AG09309 (cell line): ENCODE data around the gene FEM1B.

Experiments
- DNase-seq: peaks from one replicate; pipeline ENCODE4 v3.0.0-alpha.2; 2010; ENCODE audit warnings: low read depth
- H3K4me3 ChIP-seq: 2 replicates; pipeline ENCODE4 v1.5.1; 2011; ENCODE audit warnings: mild to moderate bottlenecking, low read depth, low read length, moderate library complexity; ENCODE audit not compliant: control insufficient read depth
- TF ChIP-seq, protein P1 (sequence below): IDR thresholded peaks from 2 replicates; pipeline ENCODE4 v1.5.1; 2011; ENCODE audit warnings: mild to moderate bottlenecking, low read depth, low read length, inconsistent platforms; ENCODE audit not compliant: insufficient read depth, control insufficient read depth; ENCODE audit errors: missing control alignments

The FEM1B gene

DNA sequence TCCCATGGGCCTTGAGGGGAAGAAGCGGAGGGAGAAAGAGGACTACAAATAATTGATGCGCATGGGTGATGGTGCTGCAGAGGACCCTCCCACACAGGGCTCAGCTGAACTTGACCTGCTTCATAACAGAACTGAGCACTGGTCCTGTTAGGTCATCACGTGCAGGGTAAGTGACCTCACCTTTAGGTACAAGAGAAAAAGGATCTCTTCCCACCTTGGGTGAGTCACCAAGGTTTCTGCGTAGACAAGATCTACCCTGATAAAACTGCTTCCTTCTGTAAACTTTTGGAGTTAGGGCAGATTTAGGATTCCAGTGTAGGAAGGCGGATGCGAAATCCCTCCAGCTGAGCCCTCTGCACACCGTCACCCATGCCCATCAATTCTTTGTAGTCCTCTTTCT, 67.1 kb downstream of the FEM1B start:
- TF ChIP-seq, protein P1, sequence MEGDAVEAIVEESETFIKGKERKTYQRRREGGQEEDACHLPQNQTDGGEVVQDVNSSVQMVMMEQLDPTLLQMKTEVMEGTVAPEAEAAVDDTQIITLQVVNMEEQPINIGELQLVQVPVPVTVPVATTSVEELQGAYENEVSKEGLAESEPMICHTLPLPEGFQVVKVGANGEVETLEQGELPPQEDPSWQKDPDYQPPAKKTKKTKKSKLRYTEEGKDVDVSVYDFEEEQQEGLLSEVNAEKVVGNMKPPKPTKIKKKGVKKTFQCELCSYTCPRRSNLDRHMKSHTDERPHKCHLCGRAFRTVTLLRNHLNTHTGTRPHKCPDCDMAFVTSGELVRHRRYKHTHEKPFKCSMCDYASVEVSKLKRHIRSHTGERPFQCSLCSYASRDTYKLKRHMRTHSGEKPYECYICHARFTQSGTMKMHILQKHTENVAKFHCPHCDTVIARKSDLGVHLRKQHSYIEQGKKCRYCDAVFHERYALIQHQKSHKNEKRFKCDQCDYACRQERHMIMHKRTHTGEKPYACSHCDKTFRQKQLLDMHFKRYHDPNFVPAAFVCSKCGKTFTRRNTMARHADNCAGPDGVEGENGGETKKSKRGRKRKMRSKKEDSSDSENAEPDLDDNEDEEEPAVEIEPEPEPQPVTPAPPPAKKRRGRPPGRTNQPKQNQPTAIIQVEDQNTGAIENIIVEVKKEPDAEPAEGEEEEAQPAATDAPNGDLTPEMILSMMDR: no peak
- H3K4me3 ChIP-seq: no peak overlapping the region
- DNase-seq: no peak
